WTC11 (cell line): ENCODE data around the gene HDAC10. TPM values are rescaled to one million over a fixed set of nuclear protein-coding genes. Genes with fewer than 3 reads are reported as not detected.

ENCODE experiments used
- ATAC-seq: fragments of 200-7000 bp; cut with Tn5 transposase; 2 replicates; pipeline ENCODE4 v1.10.0; 2021; ENCODE audit warnings: mild to moderate bottlenecking, moderate library complexity
- CTCF ChIA-PET: fragments of 300-600 bp; sonication (Branson Sonifier 250); formaldehyde crosslinking; loops from one replicate; lab custom pipeline; 2021; ENCODE audit warnings: antibody characterized with exemption; lab: Charles Lee
- POLR2A ChIA-PET: fragments of 350-600 bp; sonication (Branson Sonifier 250); formaldehyde crosslinking; loops from one replicate; lab custom pipeline; 2021; ENCODE audit warnings: antibody characterized with exemption; lab: Charles Lee
- DNase-seq: peaks from one replicate; pipeline ENCODE4 v3.0.0; 2021; ENCODE audit warnings: low spot score
- H3K27ac Mint-ChIP-seq: 2 replicates; pipeline ENCODE4 v1.8.0; 2021; ENCODE audit warnings: mixed read lengths
- H3K27me3 Mint-ChIP-seq: 2 replicates; pipeline ENCODE4 v1.8.0; 2021; ENCODE audit warnings: low read depth, mild to moderate bottlenecking, moderate library complexity, mixed read lengths
- H3K36me3 Mint-ChIP-seq: 2 replicates; pipeline ENCODE4 v1.8.0; 2021; ENCODE audit warnings: mixed read lengths
- H3K4me1 Mint-ChIP-seq: 2 replicates; pipeline ENCODE4 v1.8.0; 2022; ENCODE audit warnings: mixed read lengths
- H3K4me3 Mint-ChIP-seq: 2 replicates; pipeline ENCODE4 v1.8.0; 2021; ENCODE audit warnings: mild to moderate bottlenecking, moderate library complexity, mixed read lengths
- H3K9me3 Mint-ChIP-seq: 2 replicates; pipeline ENCODE4 v1.8.0; 2021; ENCODE audit warnings: mixed read lengths
- FOXJ3 ChIP-seq: sonication (generic); formaldehyde crosslinking; IDR thresholded peaks from 2 replicates; pipeline ENCODE4 v1.9.0; 2021; ENCODE audit warnings: missing genetic modification reagents, mild to moderate bottlenecking, borderline replicate concordance
- GABPB1 ChIP-seq: sonication (generic); formaldehyde crosslinking; IDR thresholded peaks from 2 replicates; pipeline ENCODE4 v1.8.1; 2023; ENCODE audit warnings: mild to moderate bottlenecking, missing genetic modification reagents
- GTF2I ChIP-seq: fragments of 250-450 bp; sonication (Bioruptor Pico); conservative IDR thresholded peaks from 2 replicates; pipeline ENCODE4 v1.4.0; 2021; ENCODE audit warnings: mild to moderate bottlenecking
- MXD4 ChIP-seq: fragments of 250-450 bp; sonication (Bioruptor Pico); IDR thresholded peaks from 2 replicates; pipeline ENCODE4 v1.8.0; 2021; ENCODE audit warnings: mild to moderate bottlenecking, moderate library complexity, borderline replicate concordance
- NFYB ChIP-seq: sonication (generic); formaldehyde crosslinking; conservative IDR thresholded peaks from 2 replicates; pipeline ENCODE4 v1.8.0; 2022; ENCODE audit warnings: low read depth, missing genetic modification reagents
- RELA ChIP-seq: sonication (generic); formaldehyde crosslinking; IDR thresholded peaks from 2 replicates; pipeline ENCODE4 v1.8.1; 2022; ENCODE audit warnings: missing genetic modification reagents, mild to moderate bottlenecking, borderline replicate concordance
- RORB ChIP-seq: fragments of 250-450 bp; sonication (Bioruptor Pico); IDR thresholded peaks from 2 replicates; pipeline ENCODE4 v1.9.0; 2021; ENCODE audit warnings: mild to moderate bottlenecking
- TCF7 ChIP-seq: sonication (generic); formaldehyde crosslinking; IDR thresholded peaks from 2 replicates; pipeline ENCODE4 v1.8.0; 2022; ENCODE audit warnings: mild to moderate bottlenecking, low read depth, missing genetic modification reagents, moderate library complexity
- TP53 ChIP-seq: sonication (generic); formaldehyde crosslinking; IDR thresholded peaks from 2 replicates; pipeline ENCODE4 v1.8.1; 2023; ENCODE audit warnings: mild to moderate bottlenecking, missing genetic modification reagents
- ZBTB21 ChIP-seq: sonication (generic); formaldehyde crosslinking; IDR thresholded peaks from 2 replicates; pipeline ENCODE4 v1.8.1; 2023; ENCODE audit warnings: mild to moderate bottlenecking, missing genetic modification reagents, borderline replicate concordance
- ZNF232 ChIP-seq: sonication (generic); formaldehyde crosslinking; IDR thresholded peaks from 2 replicates; pipeline ENCODE4 v1.8.0; 2022; ENCODE audit warnings: mild to moderate bottlenecking, missing genetic modification reagents
- ZNF396 ChIP-seq: fragments of 250-450 bp; sonication (Bioruptor Pico); IDR thresholded peaks from 2 replicates; pipeline ENCODE4 v1.8.0; 2021; ENCODE audit warnings: mild to moderate bottlenecking, moderate library complexity, borderline replicate concordance
- ZNF416 ChIP-seq: fragments of 250-450 bp; sonication (Bioruptor Pico); IDR thresholded peaks from 2 replicates; pipeline ENCODE4 v1.9.0; 2021; ENCODE audit warnings: mild to moderate bottlenecking, inconsistent platforms
- total RNA-seq: library from RNA; stranded (reverse); gene quantifications from 3 replicates; pipeline ENCODE4 v1.2.3, GENCODE V29; 2021
- TF ChIP-seq, protein P1 (sequence below): sonication (generic); formaldehyde crosslinking; IDR thresholded peaks from 2 replicates; pipeline ENCODE4 v1.8.1; 2022; ENCODE audit warnings: low read depth, missing genetic modification reagents, borderline replicate concordance
- TF ChIP-seq, protein P2 (sequence below): sonication (generic); formaldehyde crosslinking; IDR thresholded peaks from 2 replicates; pipeline ENCODE4 v1.8.0; 2022; ENCODE audit warnings: mild to moderate bottlenecking, missing genetic modification reagents
- TF ChIP-seq, protein P3 (sequence below): fragments of 250-450 bp; sonication (Bioruptor Pico); IDR thresholded peaks from 2 replicates; pipeline ENCODE4 v1.9.0; 2021; ENCODE audit warnings: mild to moderate bottlenecking
- TF ChIP-seq, protein P4 (sequence below): sonication (generic); formaldehyde crosslinking; IDR thresholded peaks from 2 replicates; pipeline ENCODE4 v1.8.0; 2022; ENCODE audit warnings: mild to moderate bottlenecking, missing genetic modification reagents
- TF ChIP-seq, protein P5 (sequence below): sonication (generic); formaldehyde crosslinking; IDR thresholded peaks from 2 replicates; pipeline ENCODE4 v1.8.0; 2023; ENCODE audit warnings: mild to moderate bottlenecking, missing genetic modification reagents
- TF ChIP-seq, protein P6 (sequence below): sonication (generic); formaldehyde crosslinking; IDR thresholded peaks from 2 replicates; pipeline ENCODE4 v1.8.1; 2023; ENCODE audit warnings: mild to moderate bottlenecking, missing genetic modification reagents

The HDAC10 gene
- total RNA-seq, 1 experiment from 2014 or later: 40.9 TPM

DNA sequence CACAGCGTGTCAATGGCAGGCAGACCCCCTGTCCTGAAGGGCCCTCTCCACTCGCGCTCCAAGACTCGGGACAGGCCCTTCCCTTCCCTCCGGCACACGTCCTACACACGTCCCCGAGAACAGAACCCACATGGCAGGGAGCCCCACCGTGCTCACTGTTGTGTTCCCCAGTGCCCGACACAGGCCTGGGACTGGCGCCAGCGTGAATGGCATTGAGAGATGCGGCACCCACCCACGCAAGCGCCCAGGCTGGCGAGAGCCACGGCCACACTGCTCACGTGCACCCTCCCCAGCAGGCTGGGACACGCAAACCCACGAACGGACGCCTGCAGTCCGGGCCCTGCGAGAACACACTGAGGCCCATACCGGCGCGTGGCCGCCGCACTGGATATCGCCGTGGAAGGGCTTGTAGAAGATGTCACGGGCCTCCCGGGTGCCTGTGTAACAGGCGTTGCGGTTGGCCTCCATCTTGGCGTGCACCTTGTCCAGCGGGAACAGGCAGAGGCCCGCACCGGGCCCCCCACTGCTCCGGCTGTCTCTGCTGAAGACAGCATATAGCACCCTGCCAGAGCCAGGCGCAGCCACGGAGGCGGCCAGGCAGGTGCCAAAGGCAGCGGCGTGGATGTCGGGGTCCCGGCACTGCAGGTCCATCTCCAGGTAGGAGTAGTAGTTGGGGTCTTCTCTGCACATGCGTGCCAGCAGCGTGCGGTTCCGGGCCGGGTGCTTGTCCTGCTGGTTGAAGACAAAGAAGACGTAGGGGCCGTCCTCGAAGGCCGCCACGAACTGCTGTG is 38.3 kb upstream of the HDAC10 start:
- POLR2A ChIA-PET: no interaction called here
- H3K4me3 Mint-ChIP-seq: no peak overlapping the region
- H3K4me1 Mint-ChIP-seq: peaks cover 10% of the 10 kb centered on the region
- DNase-seq (no peak), ATAC-seq (no peak)
- no peaks in the 10 kb centered on the region for H3K27me3 Mint-ChIP-seq
- peaks cover 4% of the 10 kb centered on the region; the same call in 1 of the 2 replicates for H3K36me3 Mint-ChIP-seq
- CTCF ChIA-PET: interaction anchor here (1.3 kb wide), 1 partner anchor 17 kb away, joined by 3 read pairs; no protein-coding TSS in a partner anchor
- TF ChIP-seq GABPB1 (CRISPR knock-in tag) (no peak), FOXJ3 (CRISPR knock-in tag) (no peak), NFYB (CRISPR knock-in tag) (no peak), TP53 (CRISPR knock-in tag) (no peak), ZNF232 (no peak)
- TF ChIP-seq, protein P1, sequence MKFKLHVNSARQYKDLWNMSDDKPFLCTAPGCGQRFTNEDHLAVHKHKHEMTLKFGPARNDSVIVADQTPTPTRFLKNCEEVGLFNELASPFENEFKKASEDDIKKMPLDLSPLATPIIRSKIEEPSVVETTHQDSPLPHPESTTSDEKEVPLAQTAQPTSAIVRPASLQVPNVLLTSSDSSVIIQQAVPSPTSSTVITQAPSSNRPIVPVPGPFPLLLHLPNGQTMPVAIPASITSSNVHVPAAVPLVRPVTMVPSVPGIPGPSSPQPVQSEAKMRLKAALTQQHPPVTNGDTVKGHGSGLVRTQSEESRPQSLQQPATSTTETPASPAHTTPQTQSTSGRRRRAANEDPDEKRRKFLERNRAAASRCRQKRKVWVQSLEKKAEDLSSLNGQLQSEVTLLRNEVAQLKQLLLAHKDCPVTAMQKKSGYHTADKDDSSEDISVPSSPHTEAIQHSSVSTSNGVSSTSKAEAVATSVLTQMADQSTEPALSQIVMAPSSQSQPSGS (CRISPR knock-in tag): no peak
- TF ChIP-seq, protein P2, sequence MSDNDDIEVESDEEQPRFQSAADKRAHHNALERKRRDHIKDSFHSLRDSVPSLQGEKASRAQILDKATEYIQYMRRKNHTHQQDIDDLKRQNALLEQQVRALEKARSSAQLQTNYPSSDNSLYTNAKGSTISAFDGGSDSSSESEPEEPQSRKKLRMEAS (CRISPR knock-in tag): no peak
- peak overlapping the region; percentile 49; the same call in 1 of the 2 replicates for H3K27ac Mint-ChIP-seq
- H3K9me3 Mint-ChIP-seq: no peaks in the 10 kb centered on the region

DNA sequence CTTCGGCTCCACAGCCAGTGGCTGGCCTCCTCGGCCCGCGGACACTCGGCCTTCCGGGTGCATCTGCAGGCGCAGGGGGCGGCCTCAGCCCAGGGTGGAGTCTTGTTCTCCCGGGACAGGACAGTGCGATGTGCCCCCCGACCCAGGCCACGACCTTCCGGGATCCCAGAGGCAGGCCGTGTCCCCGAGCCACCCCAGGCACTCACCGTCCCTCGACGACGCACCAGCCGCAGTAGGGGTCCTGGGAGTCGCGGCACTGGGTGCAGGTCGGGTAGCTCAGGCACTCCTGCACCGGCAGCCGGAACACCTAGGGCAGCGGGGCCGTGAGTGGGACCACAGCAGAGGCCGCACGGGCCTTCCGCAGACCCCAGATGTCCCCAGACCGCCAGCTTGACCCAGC is 36.7 kb upstream of the HDAC10 start:
- H3K36me3 Mint-ChIP-seq: peaks cover 4% of the 10 kb centered on the region; the same call in 1 of the 2 replicates
- CTCF ChIA-PET: no interaction called here
- no peaks in the 10 kb centered on the region for H3K9me3 Mint-ChIP-seq
- DNase-seq (no peak), ATAC-seq (no peak)
- no peaks in the 10 kb centered on the region for H3K27me3 Mint-ChIP-seq
- TF ChIP-seq TCF7 (CRISPR knock-in tag) (no peak), ZNF416 (CRISPR knock-in tag) (no peak), RELA (CRISPR knock-in tag) (no peak), MXD4 (CRISPR knock-in tag) (no peak), GTF2I (CRISPR knock-in tag) (no peak), ZBTB21 (no peak), ZNF396 (no peak), RORB (no peak)
- TF ChIP-seq, protein P3, sequence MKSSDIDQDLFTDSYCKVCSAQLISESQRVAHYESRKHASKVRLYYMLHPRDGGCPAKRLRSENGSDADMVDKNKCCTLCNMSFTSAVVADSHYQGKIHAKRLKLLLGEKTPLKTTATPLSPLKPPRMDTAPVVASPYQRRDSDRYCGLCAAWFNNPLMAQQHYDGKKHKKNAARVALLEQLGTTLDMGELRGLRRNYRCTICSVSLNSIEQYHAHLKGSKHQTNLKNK (CRISPR knock-in tag): no peak
- TF ChIP-seq, protein P4, sequence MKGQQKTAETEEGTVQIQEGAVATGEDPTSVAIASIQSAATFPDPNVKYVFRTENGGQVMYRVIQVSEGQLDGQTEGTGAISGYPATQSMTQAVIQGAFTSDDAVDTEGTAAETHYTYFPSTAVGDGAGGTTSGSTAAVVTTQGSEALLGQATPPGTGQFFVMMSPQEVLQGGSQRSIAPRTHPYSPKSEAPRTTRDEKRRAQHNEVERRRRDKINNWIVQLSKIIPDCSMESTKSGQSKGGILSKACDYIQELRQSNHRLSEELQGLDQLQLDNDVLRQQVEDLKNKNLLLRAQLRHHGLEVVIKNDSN (CRISPR knock-in tag): no peak
- TF ChIP-seq, protein P5, sequence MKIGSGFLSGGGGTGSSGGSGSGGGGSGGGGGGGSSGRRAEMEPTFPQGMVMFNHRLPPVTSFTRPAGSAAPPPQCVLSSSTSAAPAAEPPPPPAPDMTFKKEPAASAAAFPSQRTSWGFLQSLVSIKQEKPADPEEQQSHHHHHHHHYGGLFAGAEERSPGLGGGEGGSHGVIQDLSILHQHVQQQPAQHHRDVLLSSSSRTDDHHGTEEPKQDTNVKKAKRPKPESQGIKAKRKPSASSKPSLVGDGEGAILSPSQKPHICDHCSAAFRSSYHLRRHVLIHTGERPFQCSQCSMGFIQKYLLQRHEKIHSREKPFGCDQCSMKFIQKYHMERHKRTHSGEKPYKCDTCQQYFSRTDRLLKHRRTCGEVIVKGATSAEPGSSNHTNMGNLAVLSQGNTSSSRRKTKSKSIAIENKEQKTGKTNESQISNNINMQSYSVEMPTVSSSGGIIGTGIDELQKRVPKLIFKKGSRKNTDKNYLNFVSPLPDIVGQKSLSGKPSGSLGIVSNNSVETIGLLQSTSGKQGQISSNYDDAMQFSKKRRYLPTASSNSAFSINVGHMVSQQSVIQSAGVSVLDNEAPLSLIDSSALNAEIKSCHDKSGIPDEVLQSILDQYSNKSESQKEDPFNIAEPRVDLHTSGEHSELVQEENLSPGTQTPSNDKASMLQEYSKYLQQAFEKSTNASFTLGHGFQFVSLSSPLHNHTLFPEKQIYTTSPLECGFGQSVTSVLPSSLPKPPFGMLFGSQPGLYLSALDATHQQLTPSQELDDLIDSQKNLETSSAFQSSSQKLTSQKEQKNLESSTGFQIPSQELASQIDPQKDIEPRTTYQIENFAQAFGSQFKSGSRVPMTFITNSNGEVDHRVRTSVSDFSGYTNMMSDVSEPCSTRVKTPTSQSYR (CRISPR knock-in tag): no peak
- TF ChIP-seq, protein P6, sequence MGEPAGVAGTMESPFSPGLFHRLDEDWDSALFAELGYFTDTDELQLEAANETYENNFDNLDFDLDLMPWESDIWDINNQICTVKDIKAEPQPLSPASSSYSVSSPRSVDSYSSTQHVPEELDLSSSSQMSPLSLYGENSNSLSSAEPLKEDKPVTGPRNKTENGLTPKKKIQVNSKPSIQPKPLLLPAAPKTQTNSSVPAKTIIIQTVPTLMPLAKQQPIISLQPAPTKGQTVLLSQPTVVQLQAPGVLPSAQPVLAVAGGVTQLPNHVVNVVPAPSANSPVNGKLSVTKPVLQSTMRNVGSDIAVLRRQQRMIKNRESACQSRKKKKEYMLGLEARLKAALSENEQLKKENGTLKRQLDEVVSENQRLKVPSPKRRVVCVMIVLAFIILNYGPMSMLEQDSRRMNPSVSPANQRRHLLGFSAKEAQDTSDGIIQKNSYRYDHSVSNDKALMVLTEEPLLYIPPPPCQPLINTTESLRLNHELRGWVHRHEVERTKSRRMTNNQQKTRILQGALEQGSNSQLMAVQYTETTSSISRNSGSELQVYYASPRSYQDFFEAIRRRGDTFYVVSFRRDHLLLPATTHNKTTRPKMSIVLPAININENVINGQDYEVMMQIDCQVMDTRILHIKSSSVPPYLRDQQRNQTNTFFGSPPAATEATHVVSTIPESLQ: no peak
- POLR2A ChIA-PET: no interaction called here
- no peak overlapping the region for H3K4me3 Mint-ChIP-seq
- no peak overlapping the region for H3K27ac Mint-ChIP-seq
- H3K4me1 Mint-ChIP-seq: peaks cover 4% of the 10 kb centered on the region
